ENCODE data around the gene CTIF.

DNA sequence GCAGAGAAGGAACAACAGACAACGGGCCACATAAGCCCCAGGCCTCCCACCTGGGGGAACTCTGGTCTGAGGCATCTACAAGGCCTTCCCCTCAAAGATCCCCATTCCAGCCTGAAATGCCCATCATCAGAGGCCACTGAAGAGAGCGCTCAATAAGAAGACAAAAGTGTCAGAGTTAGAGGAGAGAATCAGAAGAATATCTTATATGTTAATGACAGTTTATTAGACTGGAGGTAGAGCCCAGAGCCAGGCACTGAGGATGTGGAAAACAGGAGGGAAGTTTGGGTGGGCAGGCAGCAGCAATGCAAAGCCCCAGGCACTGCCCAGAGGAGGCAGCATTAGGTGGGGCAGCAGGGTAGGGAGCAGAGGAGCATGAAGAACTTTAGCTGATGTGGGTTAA, 2.9 kb upstream of the CTIF start:
- TF ChIP-seq CTCF (IDR thresholded peaks at IDR 0.05; ENCODE audit: low read depth, low read length): no peak
- no peak for TF ChIP-seq EZH2phosphoT487 (IDR thresholded peaks at IDR 0.05; ENCODE audit: low read depth)
